HG02884 (cell line): ENCODE results near the gene SIAE.

ENCODE experiments used
- ATAC-seq: cut with Tn5 transposase; IDR thresholded peaks from one replicate; pipeline ENCODE4 v1.9.1; 2021; ENCODE audit warnings: mild to moderate bottlenecking, moderate library complexity; ENCODE audit not compliant: unreplicated experiment

Gene SIAE

GRCh38 chr11:124667601-124668000, 5.9 kb downstream of the SIAE start:
- no peak for ATAC-seq

- no peak for ATAC-seq
These were observed 9.7 kb downstream of the SIAE start for GRCh38 chr11:124663861-124664260.

GRCh38 chr11:124662106-124662505, 11.4 kb downstream of the SIAE start:
- no peak for ATAC-seq

- no peak for ATAC-seq
These were observed 12.0 kb downstream of the SIAE start for GRCh38 chr11:124661553-124661952.

GRCh38 chr11:124658986-124659385, 14.6 kb downstream of the SIAE start:
- ATAC-seq: no peak

GRCh38 chr11:124658501-124658900, 15.0 kb downstream of the SIAE start:
- no peak for ATAC-seq

- no peak for ATAC-seq
These were observed 15.6 kb downstream of the SIAE start for GRCh38 chr11:124657904-124658303.

GRCh38 chr11:124656774-124657630, 16.5 kb downstream of the SIAE start:
- no peak for ATAC-seq

- no peak for ATAC-seq
These were observed 24.9 kb downstream of the SIAE start for GRCh38 chr11:124648610-124649009.

- no peak for ATAC-seq
These were observed 27.4 kb downstream of the SIAE start for GRCh38 chr11:124646148-124646547.

- peak; percentile 69 for ATAC-seq
These were observed 28.9 kb downstream of the SIAE start for GRCh38 chr11:124644426-124645280.

GRCh38 chr11:124643605-124644425, 29.7 kb downstream of the SIAE start:
- no peak for ATAC-seq

GRCh38 chr11:124643042-124643604, 30.4 kb downstream of the SIAE start:
- no peak for ATAC-seq

GRCh38 chr11:124642628-124643027, 30.9 kb downstream of the SIAE start:
- ATAC-seq: no peak

GRCh38 chr11:124640666-124641065, 32.9 kb downstream of the SIAE start:
- no peak for ATAC-seq

- no peak for ATAC-seq
These were observed 34.4 kb downstream of the SIAE start for GRCh38 chr11:124639186-124639585.

GRCh38 chr11:124638500-124638899, 35.0 kb downstream of the SIAE start:
- no peak for ATAC-seq

- ATAC-seq: no peak
These were observed 37.6 kb downstream of the SIAE start for GRCh38 chr11:124635932-124636331.

- ATAC-seq: no peak
These were observed 40.2 kb downstream of the SIAE start for GRCh38 chr11:124633355-124633754.

- ATAC-seq: no peak
These were observed 43.6 kb downstream of the SIAE start for GRCh38 chr11:124629961-124630360.

- no peak for ATAC-seq
These were observed 46.0 kb downstream of the SIAE start for GRCh38 chr11:124627546-124627945.
